Measurements from ENCODE around the gene LRRC71. TPM values are rescaled to one million over a fixed set of nuclear protein-coding genes. Genes with fewer than 3 reads are reported as not detected.
A peak's percentile ranks its signal among the peaks of the same experiment; 100 is the strongest.

LRRC71 gene
- total and polyA plus RNA-seq, 5 donors = 0.18 to 0.31 TPM; not detected in 3

DNA sequence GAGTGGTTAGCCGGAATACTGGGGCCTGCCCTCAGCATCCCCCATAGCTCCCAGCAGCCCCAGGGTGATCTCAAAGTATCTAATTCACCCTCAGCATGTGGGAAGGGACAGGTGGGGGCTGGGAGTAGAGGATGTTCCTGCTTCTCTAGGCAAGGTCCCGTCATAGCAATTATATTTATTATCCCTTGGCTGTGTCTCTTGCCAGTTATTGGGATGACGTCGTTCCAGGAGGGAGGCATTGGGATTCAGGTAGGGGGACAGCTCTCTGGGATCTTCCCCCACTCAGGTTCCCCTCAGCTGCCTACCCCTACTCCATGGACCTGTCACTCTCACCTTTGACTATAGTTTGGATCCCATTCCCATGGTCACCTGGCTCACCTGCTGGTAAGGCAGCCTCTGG lies 38.8 kb upstream of the LRRC71 start:
- intact Hi-C loops (cut with DNase I) = loop anchor here in 2 of 4 donors (10.0 kb wide), 2 partner anchors 187 to 197 kb away; no protein-coding TSS in a partner anchor
- H3K9me3 ChIP-seq (ENCODE audit: control insufficient read depth, low read length) = no peaks in the 10 kb centered on the region
- DNase-seq (peak in 1 of 3 donors; percentile 21), ATAC-seq (no peak)
- H3K4me3 ChIP-seq (ENCODE audit: low read length) = no peak overlapping the region
- 79% methylated on average over 4 of the region's 4 CpGs for WGBS
- no peaks in the 10 kb centered on the region for H3K4me1 ChIP-seq (ENCODE audit: control insufficient read depth, insufficient read depth, low read length)
- no peak overlapping the region for H3K27ac ChIP-seq (ENCODE audit: low read length)
- no peaks in the 10 kb centered on the region for H3K27me3 ChIP-seq (ENCODE audit: control insufficient read depth, insufficient read depth)

DNA sequence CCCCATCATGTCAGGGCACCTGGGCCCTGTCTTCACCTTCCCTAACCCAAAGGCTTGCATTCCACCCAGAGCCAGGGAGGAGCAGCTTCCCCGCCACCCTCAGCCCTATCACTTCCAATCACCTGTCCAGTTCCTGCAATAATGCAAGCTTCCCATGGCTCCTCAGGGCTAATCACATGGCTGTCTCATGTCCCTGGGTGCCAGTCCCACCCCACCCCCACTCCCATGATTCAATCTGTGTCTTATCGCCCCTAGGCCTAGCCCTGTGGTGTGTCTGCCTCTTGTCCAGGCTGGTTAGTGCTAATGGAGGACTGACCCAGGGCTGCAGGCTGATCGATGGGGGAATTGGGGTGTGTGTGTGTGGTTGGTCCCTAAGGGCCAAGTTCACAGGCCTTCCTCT lies 37.9 kb upstream of the LRRC71 start:
- Histone ChIP-seq H3K27me3 (ENCODE audit: control insufficient read depth, insufficient read depth) (no peaks in the 10 kb centered on the region), H3K9me3 (ENCODE audit: control insufficient read depth, low read length) (no peaks in the 10 kb centered on the region), H3K27ac (ENCODE audit: low read length) (no peak overlapping the region), H3K4me3 (ENCODE audit: low read length) (no peak overlapping the region), H3K4me1 (ENCODE audit: control insufficient read depth, insufficient read depth, low read length) (no peaks in the 10 kb centered on the region)
- ATAC-seq = no peak
- peak in 1 of 3 donors; percentile 20 for DNase-seq
- intact Hi-C loops (cut with DNase I) = loop anchor here in 2 of 4 donors (10.0 kb wide), 2 partner anchors 188 to 198 kb away; no protein-coding TSS in a partner anchor
- 77% methylated on average over 3 of the region's 3 CpGs for WGBS

DNA sequence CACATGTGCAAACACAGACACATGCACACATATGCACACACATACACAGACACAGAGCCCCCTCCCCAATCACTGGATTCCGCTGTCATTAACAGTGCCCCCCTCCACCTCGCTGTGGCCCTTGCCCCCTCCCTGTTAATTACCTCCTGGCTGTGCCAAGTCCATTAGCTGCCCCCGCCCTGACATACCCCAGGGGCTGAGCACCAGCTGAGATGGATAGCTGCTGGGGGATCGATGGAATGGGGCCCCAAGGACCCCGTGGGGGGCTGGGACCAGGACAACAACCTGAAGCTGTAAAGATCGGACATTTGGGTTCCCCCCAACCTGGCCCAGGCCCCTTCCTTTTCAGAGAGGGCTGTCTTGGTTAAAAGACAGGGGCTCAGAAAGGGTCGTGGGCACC lies 36.5 kb upstream of the LRRC71 start:
- intact Hi-C loops (cut with DNase I) = loop anchor here in 2 of 4 donors (10.0 kb wide), 2 partner anchors 189 to 199 kb away; no protein-coding TSS in a partner anchor
- DNase-seq (peak in 1 of 3 donors; percentile 33), ATAC-seq (no peak)
- no peak overlapping the region for H3K4me3 ChIP-seq (ENCODE audit: low read length)
- WGBS = 72% methylated on average over 7 of the region's 7 CpGs
- H3K4me1 ChIP-seq (ENCODE audit: control insufficient read depth, insufficient read depth, low read length) = no peaks in the 10 kb centered on the region
- no peaks in the 10 kb centered on the region for H3K9me3 ChIP-seq (ENCODE audit: control insufficient read depth, low read length)
- H3K27ac ChIP-seq (ENCODE audit: low read length) = no peak overlapping the region
- H3K27me3 ChIP-seq (ENCODE audit: control insufficient read depth, insufficient read depth) = no peaks in the 10 kb centered on the region

DNA sequence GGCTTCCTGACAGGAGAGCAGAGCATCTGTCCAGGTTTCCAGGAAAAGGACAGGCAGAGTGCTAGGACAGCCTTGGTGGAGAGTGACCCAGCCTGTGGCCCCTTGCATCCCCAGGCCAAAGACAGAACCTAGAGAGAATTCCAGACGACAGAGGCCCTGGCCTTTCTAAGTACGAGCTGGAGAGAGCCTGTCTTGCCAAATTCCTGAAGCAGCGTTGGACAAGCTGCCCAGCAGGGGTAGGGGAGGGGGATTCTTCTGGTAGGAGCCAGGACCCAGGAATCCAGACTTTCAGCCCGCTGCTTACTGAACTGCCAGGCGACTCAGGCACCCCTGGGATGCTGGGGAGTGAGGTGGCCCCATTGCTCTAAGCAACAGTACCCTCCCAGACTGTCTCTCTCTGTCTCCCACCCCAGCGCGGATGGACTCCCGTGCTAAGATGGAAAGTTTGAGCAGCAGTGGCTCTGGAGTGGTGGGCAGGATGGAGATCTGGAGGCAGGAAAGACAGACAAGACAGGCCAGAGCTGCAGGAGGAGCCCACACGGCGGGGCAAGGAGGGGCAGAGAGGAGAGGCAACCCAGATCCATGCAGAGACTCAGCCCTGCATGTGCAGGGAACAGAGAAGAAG lies 35.8 kb upstream of the LRRC71 start:
- no peak overlapping the region for H3K4me3 ChIP-seq (ENCODE audit: low read length)
- no peak for ATAC-seq
- H3K27me3 ChIP-seq (ENCODE audit: control insufficient read depth, insufficient read depth) = no peaks in the 10 kb centered on the region
- no peaks in the 10 kb centered on the region for H3K4me1 ChIP-seq (ENCODE audit: control insufficient read depth, insufficient read depth, low read length)
- DNase-seq = peak in 2 of 3 donors; percentile 15 to 42
- 55% methylated on average over 10 of the region's 10 CpGs for WGBS
- H3K27ac ChIP-seq (ENCODE audit: low read length) = no peak overlapping the region
- no peaks in the 10 kb centered on the region for H3K9me3 ChIP-seq (ENCODE audit: control insufficient read depth, low read length)
- intact Hi-C loops (cut with DNase I) = loop anchor here in 2 of 4 donors (10.0 kb wide), 2 partner anchors 190 to 200 kb away; no protein-coding TSS in a partner anchor

DNA sequence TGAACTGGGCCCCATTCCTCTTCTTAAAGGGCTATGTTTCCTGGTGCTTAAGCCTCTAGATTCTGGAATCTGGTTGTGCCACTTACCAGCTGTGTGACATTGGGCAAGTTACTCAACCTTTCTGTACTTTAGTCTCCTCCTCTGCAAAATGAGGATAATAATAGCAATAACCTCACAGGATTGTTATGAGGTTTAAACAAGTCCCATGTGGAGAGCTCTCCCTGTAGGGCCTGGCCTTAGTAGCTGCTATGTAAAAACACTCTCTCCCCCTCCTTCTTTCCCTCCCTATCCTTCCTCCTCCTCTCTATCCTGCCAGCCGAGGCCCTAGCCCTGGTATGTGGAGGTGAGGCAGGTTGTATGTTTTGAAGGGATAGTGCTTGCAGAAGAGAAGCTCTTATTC lies 35.1 kb upstream of the LRRC71 start:
- H3K27me3 ChIP-seq (ENCODE audit: control insufficient read depth, insufficient read depth) = no peaks in the 10 kb centered on the region
- no peak overlapping the region for H3K27ac ChIP-seq (ENCODE audit: low read length)
- ATAC-seq (no peak), DNase-seq (no peak)
- H3K4me3 ChIP-seq (ENCODE audit: low read length) = no peak overlapping the region
- WGBS = 29% methylated on average over 1 of the region's 1 CpG
- intact Hi-C loops (cut with DNase I) = loop anchor here in 2 of 4 donors (10.0 kb wide), 2 partner anchors 191 to 201 kb away; no protein-coding TSS in a partner anchor
- H3K4me1 ChIP-seq (ENCODE audit: control insufficient read depth, insufficient read depth, low read length) = no peaks in the 10 kb centered on the region
- H3K9me3 ChIP-seq (ENCODE audit: control insufficient read depth, low read length) = no peaks in the 10 kb centered on the region

DNA sequence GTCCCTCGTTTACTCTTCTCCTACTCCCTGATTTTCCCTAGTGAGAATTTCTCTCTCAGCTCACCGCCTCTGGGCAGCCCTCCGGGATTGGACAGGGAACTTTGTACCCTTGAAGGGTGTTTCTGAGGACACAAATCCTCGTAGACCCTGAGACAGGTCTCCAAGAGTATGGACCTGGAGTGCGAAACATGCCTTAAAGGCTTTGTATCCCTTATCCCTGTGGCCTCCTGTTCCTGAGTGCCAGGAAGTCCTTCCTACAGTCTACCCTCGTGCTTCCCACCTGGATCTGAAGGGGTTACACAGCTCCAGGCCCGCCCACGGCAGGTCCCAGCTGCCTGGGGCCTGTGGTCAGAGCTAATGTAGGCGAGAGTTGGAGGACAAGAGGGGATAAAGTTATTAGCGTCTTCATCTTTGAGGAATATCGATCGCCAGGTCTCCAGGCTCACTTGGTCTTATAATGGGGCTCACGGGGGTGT lies 34.5 kb upstream of the LRRC71 start:
- intact Hi-C loops (cut with DNase I) = loop anchor here in 2 of 4 donors (10.0 kb wide), 2 partner anchors 191 to 201 kb away; no protein-coding TSS in a partner anchor
- H3K4me1 ChIP-seq (ENCODE audit: control insufficient read depth, insufficient read depth, low read length) = no peaks in the 10 kb centered on the region
- no peak for ATAC-seq
- no peak overlapping the region for H3K4me3 ChIP-seq (ENCODE audit: low read length)
- H3K27ac ChIP-seq (ENCODE audit: low read length) = no peak overlapping the region
- DNase-seq = peak in 2 of 3 donors; percentile 14 to 30
- H3K9me3 ChIP-seq (ENCODE audit: control insufficient read depth, low read length) = no peaks in the 10 kb centered on the region
- 68% methylated on average over 13 of the region's 13 CpGs for WGBS
- H3K27me3 ChIP-seq (ENCODE audit: control insufficient read depth, insufficient read depth) = no peaks in the 10 kb centered on the region

DNA sequence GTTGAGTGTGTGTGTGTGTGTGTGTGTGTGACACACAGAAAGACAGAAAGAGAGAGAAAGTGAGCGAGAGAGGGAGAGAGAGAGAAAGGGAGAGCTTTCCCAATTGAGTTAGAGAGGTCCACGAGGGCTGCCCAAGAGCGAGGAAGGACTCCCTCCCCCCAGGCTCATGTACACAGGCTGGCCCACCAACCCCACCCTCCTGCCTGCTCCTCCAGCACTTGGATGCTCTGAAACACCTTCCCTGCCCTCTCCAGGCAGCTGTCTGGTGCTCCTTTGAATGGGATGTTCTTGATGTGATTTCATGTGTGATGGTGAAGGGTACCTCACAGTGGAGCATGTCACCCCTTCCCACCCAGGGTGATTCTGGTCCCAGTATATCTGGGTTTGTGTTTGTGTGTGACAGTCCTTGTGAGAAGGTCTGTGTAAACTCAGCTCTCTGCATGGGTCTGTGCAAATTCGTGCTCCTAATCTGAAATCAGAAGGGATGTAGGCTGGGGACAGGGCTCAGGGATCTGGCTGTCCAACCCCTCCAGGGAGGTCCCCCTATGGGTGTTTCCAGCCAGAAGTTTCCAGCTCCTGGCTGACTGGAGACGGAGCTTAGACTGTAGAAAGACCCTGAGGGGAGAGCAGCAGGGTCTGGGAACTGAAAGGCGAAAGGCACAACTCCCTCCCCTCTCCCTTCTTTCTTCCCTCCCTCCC lies 33.7 kb upstream of the LRRC71 start:
- no peak for ATAC-seq
- WGBS = 37% methylated on average over 6 of the region's 6 CpGs
- intact Hi-C loops (cut with DNase I) = loop anchor here in 2 of 4 donors (10.0 kb wide), 2 partner anchors 192 to 202 kb away; no protein-coding TSS in a partner anchor

DNA sequence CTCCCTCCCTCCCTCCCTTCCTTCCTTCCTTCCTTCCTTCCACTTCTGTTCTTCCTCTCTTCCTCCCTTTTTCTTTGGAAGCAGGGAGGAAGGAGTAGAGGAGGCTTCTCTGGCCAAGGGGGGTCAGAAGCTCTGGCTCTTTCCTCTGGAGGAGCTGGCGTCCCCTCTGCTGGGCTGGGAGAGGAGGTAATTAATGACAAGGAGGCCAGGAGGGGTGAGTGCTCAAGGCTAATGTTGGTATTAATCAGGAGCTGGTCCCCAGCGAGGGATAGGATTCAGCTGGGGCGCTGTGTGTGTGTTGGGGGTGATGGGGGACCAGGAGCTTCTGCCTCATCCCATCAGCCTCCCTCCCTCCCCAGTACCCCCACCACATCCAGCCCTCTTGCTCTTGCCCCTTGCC lies 33.1 kb upstream of the LRRC71 start:
- Histone ChIP-seq H3K27me3 (ENCODE audit: control insufficient read depth, insufficient read depth) (no peaks in the 10 kb centered on the region), H3K4me3 (ENCODE audit: low read length) (no peak overlapping the region), H3K4me1 (ENCODE audit: control insufficient read depth, insufficient read depth, low read length) (no peaks in the 10 kb centered on the region), H3K9me3 (ENCODE audit: control insufficient read depth, low read length) (no peaks in the 10 kb centered on the region), H3K27ac (ENCODE audit: low read length) (no peak overlapping the region)
- intact Hi-C loops (cut with DNase I) = loop anchor here in 2 of 4 donors (10.0 kb wide), 2 partner anchors 193 to 203 kb away; no protein-coding TSS in a partner anchor
- 45% methylated on average over 3 of the region's 3 CpGs for WGBS
- ATAC-seq (no peak), DNase-seq (peak in 1 of 3 donors; percentile 9)

More for the DNA sequence above, 33.7 kb upstream of the LRRC71 start:
- peak in 1 of 3 donors; percentile 9 for DNase-seq
- Histone ChIP-seq H3K4me1 (ENCODE audit: control insufficient read depth, insufficient read depth, low read length) (no peaks in the 10 kb centered on the region), H3K27me3 (ENCODE audit: control insufficient read depth, insufficient read depth) (no peaks in the 10 kb centered on the region), H3K9me3 (ENCODE audit: control insufficient read depth, low read length) (no peaks in the 10 kb centered on the region), H3K27ac (ENCODE audit: low read length) (no peak overlapping the region), H3K4me3 (ENCODE audit: low read length) (no peak overlapping the region)

DNA sequence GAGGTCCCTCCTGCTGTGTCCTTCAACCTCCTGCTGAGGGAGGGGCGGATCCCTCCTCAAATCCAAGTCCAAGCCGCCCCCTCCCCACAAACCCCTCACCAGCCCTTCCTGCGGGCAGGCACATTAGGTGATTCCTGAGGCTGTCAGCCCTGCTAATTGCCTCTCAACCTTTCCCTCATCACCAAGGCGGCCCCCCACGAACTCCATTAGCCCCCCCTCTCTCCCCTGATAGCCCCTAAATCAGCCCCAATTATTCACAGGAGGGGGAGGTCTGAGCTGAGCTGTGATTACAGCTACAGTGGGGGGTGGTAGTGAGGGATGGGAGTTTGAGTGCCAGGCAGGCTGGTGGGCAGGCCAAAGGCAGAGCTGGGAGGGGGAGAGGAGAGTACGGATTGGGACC lies 32.7 kb upstream of the LRRC71 start:
- Histone ChIP-seq H3K4me3 (ENCODE audit: low read length) (no peak overlapping the region), H3K9me3 (ENCODE audit: control insufficient read depth, low read length) (no peaks in the 10 kb centered on the region), H3K4me1 (ENCODE audit: control insufficient read depth, insufficient read depth, low read length) (no peaks in the 10 kb centered on the region), H3K27ac (ENCODE audit: low read length) (no peak overlapping the region), H3K27me3 (ENCODE audit: control insufficient read depth, insufficient read depth) (no peaks in the 10 kb centered on the region)
- 55% methylated on average over 6 of the region's 6 CpGs for WGBS
- no peak for ATAC-seq
- intact Hi-C loops (cut with DNase I) = loop anchor here in 2 of 4 donors (10.0 kb wide), 2 partner anchors 193 to 203 kb away; no protein-coding TSS in a partner anchor
- peak in 1 of 3 donors; percentile 28 for DNase-seq

DNA sequence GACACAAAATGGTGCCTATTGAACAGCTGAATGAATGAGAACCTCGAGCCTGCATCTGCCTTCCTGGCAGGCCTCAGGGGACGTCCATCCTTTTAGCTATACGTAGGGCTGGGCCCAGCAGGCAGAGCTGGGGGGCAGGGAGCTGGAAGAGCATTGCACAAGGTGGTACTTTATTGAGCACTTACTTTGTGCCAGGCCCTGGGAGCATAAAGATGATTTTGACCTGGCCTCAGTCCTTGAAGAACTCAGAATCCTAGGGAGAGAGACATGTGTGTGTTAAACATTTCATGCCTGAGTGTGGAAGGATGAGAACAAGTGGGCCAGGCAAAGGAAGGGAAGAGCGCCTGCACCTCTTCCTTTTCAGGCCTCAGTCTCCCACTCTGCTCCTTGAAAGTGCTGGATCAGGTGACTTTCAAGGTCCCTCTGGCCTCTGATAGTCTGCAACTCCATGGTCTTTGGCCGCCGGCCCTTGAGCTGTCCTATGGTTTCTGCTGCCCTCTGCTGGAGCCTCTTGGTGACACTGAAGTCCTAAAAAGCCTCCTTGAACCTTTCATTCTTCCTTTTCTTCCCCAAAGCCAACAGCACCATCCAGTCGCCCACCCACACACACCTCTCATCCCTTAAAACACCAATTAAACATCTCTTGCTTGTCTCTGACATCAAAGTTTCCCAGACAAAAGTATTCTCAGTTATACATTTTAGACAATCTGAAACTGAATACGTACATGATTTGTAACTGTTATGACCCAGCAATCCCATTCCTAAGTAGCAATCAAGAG lies 30.4 kb upstream of the LRRC71 start:
- no peak overlapping the region for H3K4me3 ChIP-seq (ENCODE audit: low read length)
- H3K9me3 ChIP-seq (ENCODE audit: control insufficient read depth, low read length) = no peaks in the 10 kb centered on the region
- ATAC-seq (peak in 1 of 2 donors; percentile 27), DNase-seq (peak; percentile 83 to 95 (median 87))
- no peaks in the 10 kb centered on the region for H3K27me3 ChIP-seq (ENCODE audit: control insufficient read depth, insufficient read depth)
- intact Hi-C loops (cut with DNase I) = loop anchor here in 2 of 4 donors (1.0 to 10.0 kb wide), 4 partner anchors 37 to 205 kb away; no protein-coding TSS in a partner anchor
- H3K27ac ChIP-seq (ENCODE audit: low read length) = no peak overlapping the region
- WGBS = 39% methylated on average over 8 of the region's 8 CpGs
- H3K4me1 ChIP-seq (ENCODE audit: control insufficient read depth, insufficient read depth, low read length) = no peaks in the 10 kb centered on the region

All from right cardiac atrium (tissue), 5 donors.